ENCODE results near the gene MECR.

MECR gene

GRCh38 chr1:29166291-29166878 is 64.3 kb downstream of the MECR start:
- TF ChIP-seq TAF1 (IDR thresholded peaks at IDR 0.05; ENCODE audit: borderline replicate concordance, insufficient read depth, low read length) = no peak
- no peak for TF ChIP-seq POLR2AphosphoS5 (IDR thresholded peaks at IDR 0.05; ENCODE audit: low read depth, low read length)
- TF ChIP-seq SIN3A (IDR thresholded peaks at IDR 0.05; ENCODE audit: borderline replicate concordance, insufficient read depth, low read length) = no peak

- TF ChIP-seq REST (IDR thresholded peaks at IDR 0.05; ENCODE audit: insufficient read depth in 1 of 2, low read depth in 2 of 2, low read length in 2 of 2) (no peak), POLR2AphosphoS5 (IDR thresholded peaks at IDR 0.05; ENCODE audit: low read depth, low read length) (no peak), FOXP2 (optimal IDR thresholded peaks at IDR 0.05; ENCODE audit: borderline replicate concordance, extremely low read depth, extremely low read length, insufficient read depth) (no peak), SIN3A (IDR thresholded peaks at IDR 0.05; ENCODE audit: borderline replicate concordance, insufficient read depth, low read length) (no peak), TAF1 (IDR thresholded peaks at IDR 0.05; ENCODE audit: borderline replicate concordance, insufficient read depth, low read length) (no peak)
These were observed 66.1 kb downstream of the MECR start for GRCh38 chr1:29164588-29164987.

- TF ChIP-seq TAF1 (IDR thresholded peaks at IDR 0.05; ENCODE audit: borderline replicate concordance, insufficient read depth, low read length) = no peak
- no peak for TF ChIP-seq FOXP2 (optimal IDR thresholded peaks at IDR 0.05; ENCODE audit: borderline replicate concordance, extremely low read depth, extremely low read length, insufficient read depth)
- no peak for TF ChIP-seq REST (IDR thresholded peaks at IDR 0.05; ENCODE audit: insufficient read depth in 1 of 2, low read depth in 2 of 2, low read length in 2 of 2)
- TF ChIP-seq POLR2AphosphoS5 (IDR thresholded peaks at IDR 0.05; ENCODE audit: low read depth, low read length) = no peak
- no peak for TF ChIP-seq SIN3A (IDR thresholded peaks at IDR 0.05; ENCODE audit: borderline replicate concordance, insufficient read depth, low read length)
These were observed 68.1 kb downstream of the MECR start for GRCh38 chr1:29162476-29163138.

GRCh38 chr1:29162025-29162424 is 68.7 kb downstream of the MECR start:
- no peak for TF ChIP-seq FOXP2 (optimal IDR thresholded peaks at IDR 0.05; ENCODE audit: borderline replicate concordance, extremely low read depth, extremely low read length, insufficient read depth)
- no peak for TF ChIP-seq POLR2AphosphoS5 (IDR thresholded peaks at IDR 0.05; ENCODE audit: low read depth, low read length)
- no peak for TF ChIP-seq TAF1 (IDR thresholded peaks at IDR 0.05; ENCODE audit: borderline replicate concordance, insufficient read depth, low read length)
- no peak for TF ChIP-seq REST (IDR thresholded peaks at IDR 0.05; ENCODE audit: insufficient read depth in 1 of 2, low read depth in 2 of 2, low read length in 2 of 2)
- no peak for TF ChIP-seq SIN3A (IDR thresholded peaks at IDR 0.05; ENCODE audit: borderline replicate concordance, insufficient read depth, low read length)

- TF ChIP-seq TAF1 (IDR thresholded peaks at IDR 0.05; ENCODE audit: borderline replicate concordance, insufficient read depth, low read length) (no peak), SIN3A (IDR thresholded peaks at IDR 0.05; ENCODE audit: borderline replicate concordance, insufficient read depth, low read length) (no peak), POLR2AphosphoS5 (IDR thresholded peaks at IDR 0.05; ENCODE audit: low read depth, low read length) (no peak), FOXP2 (optimal IDR thresholded peaks at IDR 0.05; ENCODE audit: borderline replicate concordance, extremely low read depth, extremely low read length, insufficient read depth) (no peak), REST (IDR thresholded peaks at IDR 0.05; ENCODE audit: insufficient read depth in 1 of 2, low read depth in 2 of 2, low read length in 2 of 2) (no peak)
These were observed 71.0 kb downstream of the MECR start for GRCh38 chr1:29159773-29160172.

Measured in PFSK-1 (cell line).